ENCODE measurements around the gene SERPINB1. TPM values are rescaled to one million over a fixed set of nuclear protein-coding genes. Genes with fewer than 3 reads are reported as not detected.

The SERPINB1 gene
- total and polyA plus RNA-seq, 9 of the 15 experiments (the other 6 are each of a cell fraction or from before 2014, with no cell fraction given), result 33.9 to 108 (median 63.8) TPM

GRCh38 chr6:2857580-2858337, 16.1 kb upstream of the SERPINB1 start (continued):
- TF ChIP-seq, protein P1, sequence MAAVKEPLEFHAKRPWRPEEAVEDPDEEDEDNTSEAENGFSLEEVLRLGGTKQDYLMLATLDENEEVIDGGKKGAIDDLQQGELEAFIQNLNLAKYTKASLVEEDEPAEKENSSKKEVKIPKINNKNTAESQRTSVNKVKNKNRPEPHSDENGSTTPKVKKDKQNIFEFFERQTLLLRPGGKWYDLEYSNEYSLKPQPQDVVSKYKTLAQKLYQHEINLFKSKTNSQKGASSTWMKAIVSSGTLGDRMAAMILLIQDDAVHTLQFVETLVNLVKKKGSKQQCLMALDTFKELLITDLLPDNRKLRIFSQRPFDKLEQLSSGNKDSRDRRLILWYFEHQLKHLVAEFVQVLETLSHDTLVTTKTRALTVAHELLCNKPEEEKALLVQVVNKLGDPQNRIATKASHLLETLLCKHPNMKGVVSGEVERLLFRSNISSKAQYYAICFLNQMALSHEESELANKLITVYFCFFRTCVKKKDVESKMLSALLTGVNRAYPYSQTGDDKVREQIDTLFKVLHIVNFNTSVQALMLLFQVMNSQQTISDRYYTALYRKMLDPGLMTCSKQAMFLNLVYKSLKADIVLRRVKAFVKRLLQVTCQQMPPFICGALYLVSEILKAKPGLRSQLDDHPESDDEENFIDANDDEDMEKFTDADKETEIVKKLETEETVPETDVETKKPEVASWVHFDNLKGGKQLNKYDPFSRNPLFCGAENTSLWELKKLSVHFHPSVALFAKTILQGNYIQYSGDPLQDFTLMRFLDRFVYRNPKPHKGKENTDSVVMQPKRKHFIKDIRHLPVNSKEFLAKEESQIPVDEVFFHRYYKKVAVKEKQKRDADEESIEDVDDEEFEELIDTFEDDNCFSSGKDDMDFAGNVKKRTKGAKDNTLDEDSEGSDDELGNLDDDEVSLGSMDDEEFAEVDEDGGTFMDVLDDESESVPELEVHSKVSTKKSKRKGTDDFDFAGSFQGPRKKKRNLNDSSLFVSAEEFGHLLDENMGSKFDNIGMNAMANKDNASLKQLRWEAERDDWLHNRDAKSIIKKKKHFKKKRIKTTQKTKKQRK (IDR thresholded peaks at IDR 0.05; ENCODE audit: borderline replicate concordance, low read depth, low read length), result no peak
- no peak for TF ChIP-seq ELF2 (CRISPR knock-in tag; IDR thresholded peaks at IDR 0.05)
- TF ChIP-seq, protein P2, sequence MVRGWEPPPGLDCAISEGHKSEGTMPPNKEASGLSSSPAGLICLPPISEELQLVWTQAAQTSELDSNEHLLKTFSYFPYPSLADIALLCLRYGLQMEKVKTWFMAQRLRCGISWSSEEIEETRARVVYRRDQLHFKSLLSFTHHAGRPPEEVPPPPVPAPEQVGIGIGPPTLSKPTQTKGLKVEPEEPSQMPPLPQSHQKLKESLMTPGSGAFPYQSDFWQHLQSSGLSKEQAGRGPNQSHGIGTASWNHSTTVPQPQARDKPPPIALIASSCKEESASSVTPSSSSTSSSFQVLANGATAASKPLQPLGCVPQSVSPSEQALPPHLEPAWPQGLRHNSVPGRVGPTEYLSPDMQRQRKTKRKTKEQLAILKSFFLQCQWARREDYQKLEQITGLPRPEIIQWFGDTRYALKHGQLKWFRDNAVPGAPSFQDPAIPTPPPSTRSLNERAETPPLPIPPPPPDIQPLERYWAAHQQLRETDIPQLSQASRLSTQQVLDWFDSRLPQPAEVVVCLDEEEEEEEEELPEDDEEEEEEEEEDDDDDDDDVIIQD (CRISPR knock-in tag; IDR thresholded peaks at IDR 0.05), result no peak
- TF ChIP-seq RBM25 (IDR thresholded peaks at IDR 0.05; ENCODE audit: low read depth, low read length, severe bottlenecking), result no peak
- no peak for TF ChIP-seq GTF2F1 (IDR thresholded peaks at IDR 0.05; ENCODE audit: low read depth, low read length)
- TF ChIP-seq ARNT (IDR thresholded peaks at IDR 0.05), result peak; percentile 69 to 77; a peak in 3 of 4 replicates
- peak; percentile 57; the same call in 1 of the 2 replicates for TF ChIP-seq HSF4 (CRISPR knock-in tag; IDR thresholded peaks at IDR 0.05; ENCODE audit: borderline replicate concordance)
- TF ChIP-seq CSDE1 (IDR thresholded peaks at IDR 0.05), result no peak
- TF ChIP-seq, protein P3, sequence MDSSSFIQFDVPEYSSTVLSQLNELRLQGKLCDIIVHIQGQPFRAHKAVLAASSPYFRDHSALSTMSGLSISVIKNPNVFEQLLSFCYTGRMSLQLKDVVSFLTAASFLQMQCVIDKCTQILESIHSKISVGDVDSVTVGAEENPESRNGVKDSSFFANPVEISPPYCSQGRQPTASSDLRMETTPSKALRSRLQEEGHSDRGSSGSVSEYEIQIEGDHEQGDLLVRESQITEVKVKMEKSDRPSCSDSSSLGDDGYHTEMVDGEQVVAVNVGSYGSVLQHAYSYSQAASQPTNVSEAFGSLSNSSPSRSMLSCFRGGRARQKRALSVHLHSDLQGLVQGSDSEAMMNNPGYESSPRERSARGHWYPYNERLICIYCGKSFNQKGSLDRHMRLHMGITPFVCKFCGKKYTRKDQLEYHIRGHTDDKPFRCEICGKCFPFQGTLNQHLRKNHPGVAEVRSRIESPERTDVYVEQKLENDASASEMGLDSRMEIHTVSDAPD (CRISPR knock-in tag; IDR thresholded peaks at IDR 0.05), result no peak
- no peak for TF ChIP-seq RUNX1 (IDR thresholded peaks at IDR 0.05; ENCODE audit: low read depth)
- TF ChIP-seq ZFP30 (CRISPR knock-in tag; IDR thresholded peaks at IDR 0.05; ENCODE audit: borderline replicate concordance), result no peak
- no peak for TF ChIP-seq ZNF184 (CRISPR knock-in tag; IDR thresholded peaks at IDR 0.05)
- TF ChIP-seq, protein P4, sequence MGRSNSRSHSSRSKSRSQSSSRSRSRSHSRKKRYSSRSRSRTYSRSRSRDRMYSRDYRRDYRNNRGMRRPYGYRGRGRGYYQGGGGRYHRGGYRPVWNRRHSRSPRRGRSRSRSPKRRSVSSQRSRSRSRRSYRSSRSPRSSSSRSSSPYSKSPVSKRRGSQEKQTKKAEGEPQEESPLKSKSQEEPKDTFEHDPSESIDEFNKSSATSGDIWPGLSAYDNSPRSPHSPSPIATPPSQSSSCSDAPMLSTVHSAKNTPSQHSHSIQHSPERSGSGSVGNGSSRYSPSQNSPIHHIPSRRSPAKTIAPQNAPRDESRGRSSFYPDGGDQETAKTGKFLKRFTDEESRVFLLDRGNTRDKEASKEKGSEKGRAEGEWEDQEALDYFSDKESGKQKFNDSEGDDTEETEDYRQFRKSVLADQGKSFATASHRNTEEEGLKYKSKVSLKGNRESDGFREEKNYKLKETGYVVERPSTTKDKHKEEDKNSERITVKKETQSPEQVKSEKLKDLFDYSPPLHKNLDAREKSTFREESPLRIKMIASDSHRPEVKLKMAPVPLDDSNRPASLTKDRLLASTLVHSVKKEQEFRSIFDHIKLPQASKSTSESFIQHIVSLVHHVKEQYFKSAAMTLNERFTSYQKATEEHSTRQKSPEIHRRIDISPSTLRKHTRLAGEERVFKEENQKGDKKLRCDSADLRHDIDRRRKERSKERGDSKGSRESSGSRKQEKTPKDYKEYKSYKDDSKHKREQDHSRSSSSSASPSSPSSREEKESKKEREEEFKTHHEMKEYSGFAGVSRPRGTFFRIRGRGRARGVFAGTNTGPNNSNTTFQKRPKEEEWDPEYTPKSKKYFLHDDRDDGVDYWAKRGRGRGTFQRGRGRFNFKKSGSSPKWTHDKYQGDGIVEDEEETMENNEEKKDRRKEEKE (IDR thresholded peaks at IDR 0.05; ENCODE audit: borderline replicate concordance in 1 of 2, control insufficient read depth in 1 of 2, low read depth in 2 of 2, low read length in 1 of 2), result no peak
- peak; percentile 61; the same call in 1 of the 2 replicates for TF ChIP-seq BRD4 (IDR thresholded peaks at IDR 0.05)
- no peak for TF ChIP-seq ESRRB (CRISPR knock-in tag; IDR thresholded peaks at IDR 0.05; ENCODE audit: borderline replicate concordance)
- TF ChIP-seq ZFX (CRISPR knock-in tag; IDR thresholded peaks at IDR 0.05), result peak; percentile 89
